Measurements from ENCODE around the gene SERPINE1.

DNA sequence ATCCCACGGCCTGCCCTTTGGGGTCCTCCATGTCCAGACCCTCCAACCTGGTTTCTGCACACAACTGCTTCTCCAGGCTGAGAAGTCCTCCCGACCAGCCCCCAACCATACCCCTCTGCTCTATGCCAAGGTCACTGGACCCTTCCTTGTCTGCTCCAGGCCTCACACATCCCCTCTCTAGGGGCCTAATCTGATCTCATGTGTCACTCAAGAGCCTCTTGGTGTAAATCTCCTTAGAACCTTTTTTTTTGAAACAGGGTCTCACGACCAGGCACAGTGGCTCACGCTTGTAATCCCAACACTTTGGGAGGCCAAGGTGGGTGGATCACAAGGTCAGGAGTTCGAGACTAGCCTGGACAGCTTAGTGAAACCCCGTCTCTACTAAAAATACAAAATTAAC, 17.5 kb upstream of the SERPINE1 start:
- TF ChIP-seq, protein P1, sequence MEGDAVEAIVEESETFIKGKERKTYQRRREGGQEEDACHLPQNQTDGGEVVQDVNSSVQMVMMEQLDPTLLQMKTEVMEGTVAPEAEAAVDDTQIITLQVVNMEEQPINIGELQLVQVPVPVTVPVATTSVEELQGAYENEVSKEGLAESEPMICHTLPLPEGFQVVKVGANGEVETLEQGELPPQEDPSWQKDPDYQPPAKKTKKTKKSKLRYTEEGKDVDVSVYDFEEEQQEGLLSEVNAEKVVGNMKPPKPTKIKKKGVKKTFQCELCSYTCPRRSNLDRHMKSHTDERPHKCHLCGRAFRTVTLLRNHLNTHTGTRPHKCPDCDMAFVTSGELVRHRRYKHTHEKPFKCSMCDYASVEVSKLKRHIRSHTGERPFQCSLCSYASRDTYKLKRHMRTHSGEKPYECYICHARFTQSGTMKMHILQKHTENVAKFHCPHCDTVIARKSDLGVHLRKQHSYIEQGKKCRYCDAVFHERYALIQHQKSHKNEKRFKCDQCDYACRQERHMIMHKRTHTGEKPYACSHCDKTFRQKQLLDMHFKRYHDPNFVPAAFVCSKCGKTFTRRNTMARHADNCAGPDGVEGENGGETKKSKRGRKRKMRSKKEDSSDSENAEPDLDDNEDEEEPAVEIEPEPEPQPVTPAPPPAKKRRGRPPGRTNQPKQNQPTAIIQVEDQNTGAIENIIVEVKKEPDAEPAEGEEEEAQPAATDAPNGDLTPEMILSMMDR (IDR thresholded peaks at IDR 0.05; ENCODE audit: control extremely low read depth in 1 of 3, insufficient read depth in 1 of 3, low read depth in 1 of 3, low read length in 3 of 3): no peak
- TF ChIP-seq SRF (IDR thresholded peaks at IDR 0.05; ENCODE audit: low read depth, low read length): no peak
- no peak for TF ChIP-seq POLR2AphosphoS5 (IDR thresholded peaks at IDR 0.05; ENCODE audit: low read depth, low read length)
- TF ChIP-seq RNF2 (IDR thresholded peaks at IDR 0.05; ENCODE audit: borderline replicate concordance, low read depth, low read length, missing control alignments, poor library complexity, severe bottlenecking): no peak
- TF ChIP-seq EP300 (IDR thresholded peaks at IDR 0.05; ENCODE audit: borderline replicate concordance in 1 of 2, low read depth in 2 of 2, low read length in 2 of 2): no peak
- TF ChIP-seq BRCA1 (IDR thresholded peaks at IDR 0.05; ENCODE audit: low read depth, low read length): no peak
- TF ChIP-seq, protein P2, sequence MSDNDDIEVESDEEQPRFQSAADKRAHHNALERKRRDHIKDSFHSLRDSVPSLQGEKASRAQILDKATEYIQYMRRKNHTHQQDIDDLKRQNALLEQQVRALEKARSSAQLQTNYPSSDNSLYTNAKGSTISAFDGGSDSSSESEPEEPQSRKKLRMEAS (IDR thresholded peaks at IDR 0.05): no peak
- no peak for TF ChIP-seq HDAC2 (IDR thresholded peaks at IDR 0.05; ENCODE audit: borderline replicate concordance in 1 of 2, low read depth in 2 of 2, low read length in 2 of 2)
- no peak for TF ChIP-seq SP2 (IDR thresholded peaks at IDR 0.05; ENCODE audit: low read length)

Measured in H1 (cell line).